ENCODE measurements around the gene KDM5C.

Gene KDM5C

GRCh38 chrX:53224860-53225797 lies at the start of gene KDM5C:
TSS of gene KDM5C (minus strand) at chrX:53225207. CDS start at chrX:53224889, 318 bp downstream.
- DNase-seq (ENCODE audit: insufficient read length, low spot score) (peak; percentile 73), FAIRE-seq (no peak)

- no peak for DNase-seq (ENCODE audit: insufficient read length, low spot score)
- FAIRE-seq = no peak
Measured at GRCh38 chrX:53272808-53273337, 47.9 kb upstream of the KDM5C start.

- DNase-seq (ENCODE audit: insufficient read length, low spot score) (no peak), FAIRE-seq (no peak)
Measured at GRCh38 chrX:53269536-53270107, 44.6 kb upstream of the KDM5C start.

GRCh38 chrX:53268173-53268572 lies 43.2 kb upstream of the KDM5C start:
- FAIRE-seq = no peak
- no peak for DNase-seq (ENCODE audit: insufficient read length, low spot score)

- DNase-seq (ENCODE audit: insufficient read length, low spot score) (no peak), FAIRE-seq (no peak)
Measured at GRCh38 chrX:53266914-53267313, 41.9 kb upstream of the KDM5C start.

- DNase-seq (ENCODE audit: insufficient read length, low spot score) (no peak), FAIRE-seq (no peak)
Measured at GRCh38 chrX:53265771-53266574, 41.0 kb upstream of the KDM5C start.

- DNase-seq (ENCODE audit: insufficient read length, low spot score) (no peak), FAIRE-seq (no peak)
Measured at GRCh38 chrX:53263597-53264094, 38.6 kb upstream of the KDM5C start.

- no peak for DNase-seq (ENCODE audit: insufficient read length, low spot score)
- FAIRE-seq = no peak
Measured at GRCh38 chrX:53262918-53263394, 37.9 kb upstream of the KDM5C start.

GRCh38 chrX:53262189-53262917 lies 37.3 kb upstream of the KDM5C start:
- no peak for DNase-seq (ENCODE audit: insufficient read length, low spot score)
- FAIRE-seq = no peak

- no peak for DNase-seq (ENCODE audit: insufficient read length, low spot score)
- no peak for FAIRE-seq
Measured at GRCh38 chrX:53261355-53261972, 36.5 kb upstream of the KDM5C start.

GRCh38 chrX:53260836-53261235 lies 35.8 kb upstream of the KDM5C start:
- DNase-seq (ENCODE audit: insufficient read length, low spot score) = no peak
- FAIRE-seq = no peak

GRCh38 chrX:53257670-53258423 lies 32.8 kb upstream of the KDM5C start:
- no peak for DNase-seq (ENCODE audit: insufficient read length, low spot score)
- no peak for FAIRE-seq

- FAIRE-seq = no peak
- DNase-seq (ENCODE audit: insufficient read length, low spot score) = no peak
Measured at GRCh38 chrX:53257166-53257565, 32.2 kb upstream of the KDM5C start.

- FAIRE-seq = no peak
- DNase-seq (ENCODE audit: insufficient read length, low spot score) = no peak
Measured at GRCh38 chrX:53256446-53257041, 31.5 kb upstream of the KDM5C start.

- FAIRE-seq (no peak), DNase-seq (ENCODE audit: insufficient read length, low spot score) (no peak)
Measured at GRCh38 chrX:53255738-53256191, 30.8 kb upstream of the KDM5C start.

GRCh38 chrX:53254570-53255461 lies 29.8 kb upstream of the KDM5C start:
- FAIRE-seq = no peak
- no peak for DNase-seq (ENCODE audit: insufficient read length, low spot score)

GRCh38 chrX:53253293-53254020 lies 28.4 kb upstream of the KDM5C start:
- DNase-seq (ENCODE audit: insufficient read length, low spot score) (no peak), FAIRE-seq (no peak)

All from GM19239 (cell line).